Central memory CD8-positive, alpha-beta T cell (primary cell): ENCODE measurements around the gene SLC28A1.
"Not testable (repeated sequence)": the region's sequence is repeated elsewhere in the genome, so short reads cannot be mapped to it uniquely, and the experiment has no call there.

ENCODE experiments used
- ATAC-seq: fragments of 150-1000 bp; cut with Tn5 transposase; replicated peaks from 2 replicates; pipeline ENCODE4 v1.10.0; 2022; ENCODE audit warnings: mild to moderate bottlenecking, moderate FRiP score, moderate number of reproducible peaks; ENCODE audit not compliant: poor library complexity, severe bottlenecking; ENCODE audit errors: extremely low read depth
- DNase-seq, 2 donors: peaks; one replicate each; pipeline ENCODE4 v3.0.0; 2021; ENCODE audit warnings: low spot score in 2 of 2
- H3K27ac Mint-ChIP-seq: one replicate; pipeline ENCODE4 v1.8.0; 2022; ENCODE audit warnings: low read depth, mild to moderate bottlenecking, moderate library complexity, mixed read lengths
- H3K27me3 Mint-ChIP-seq: one replicate; pipeline ENCODE4 v1.8.0; 2022; ENCODE audit warnings: mixed read lengths
- H3K36me3 Mint-ChIP-seq: one replicate; pipeline ENCODE4 v1.8.0; 2022; ENCODE audit warnings: mild to moderate bottlenecking, moderate library complexity, mixed read lengths; ENCODE audit not compliant: insufficient read depth
- H3K4me1 Mint-ChIP-seq: one replicate; pipeline ENCODE4 v1.8.0; 2022; ENCODE audit warnings: mixed read lengths
- H3K4me3 Mint-ChIP-seq: one replicate; pipeline ENCODE4 v1.8.0; 2022; ENCODE audit warnings: mild to moderate bottlenecking, moderate library complexity, mixed read lengths
- H3K9me3 Mint-ChIP-seq: one replicate; pipeline ENCODE4 v1.8.0; 2022; ENCODE audit warnings: mixed read lengths

Gene SLC28A1

GRCh38 chr15:84981711-84982300 is 97.3 kb downstream of the SLC28A1 start, which contains the start of gene PDE8A:
Gene PDE8A, plus strand, starts transcription at chr15:84981856. Its CDS starts 307 bp downstream, at chr15:84982163.
- ATAC-seq (peak; percentile 11), DNase-seq (peak; percentile 36 to 37)
- Mint-ChIP-seq H3K9me3 (no peaks in the 10 kb centered on the region), H3K36me3 (peaks cover 16% of the 10 kb centered on the region), H3K27ac (peak within 1 kb of the TSS; percentile 91), H3K27me3 (no peaks in the 10 kb centered on the region), H3K4me3 (peak within 1 kb of the TSS; percentile 91), H3K4me1 (peaks cover 29% of the 10 kb centered on the region)

GRCh38 chr15:84982301-84982920 is 97.9 kb downstream of the SLC28A1 start:
- Mint-ChIP-seq H3K27ac (peak overlapping the region; percentile 89), H3K4me1 (peaks cover 29% of the 10 kb centered on the region), H3K27me3 (no peaks in the 10 kb centered on the region), H3K4me3 (peak overlapping the region; percentile 91), H3K9me3 (no peaks in the 10 kb centered on the region), H3K36me3 (peaks cover 16% of the 10 kb centered on the region)
- ATAC-seq (no peak), DNase-seq (peak; percentile 19 to 31)

GRCh38 chr15:84983294-84983693 is 98.8 kb downstream of the SLC28A1 start:
- DNase-seq, result no peak
- Mint-ChIP-seq H3K27ac (no peak overlapping the region), H3K4me1 (peaks cover 33% of the 10 kb centered on the region), H3K9me3 (no peaks in the 10 kb centered on the region), H3K4me3 (peak overlapping the region; percentile 91), H3K36me3 (peaks cover 16% of the 10 kb centered on the region), H3K27me3 (no peaks in the 10 kb centered on the region)
- ATAC-seq, result no peak

GRCh38 chr15:84983711-84984110 is 99.2 kb downstream of the SLC28A1 start:
- peaks cover 37% of the 10 kb centered on the region for H3K4me1 Mint-ChIP-seq
- H3K9me3 Mint-ChIP-seq, result no peaks in the 10 kb centered on the region
- H3K4me3 Mint-ChIP-seq, result peak overlapping the region; percentile 91
- no peak overlapping the region for H3K27ac Mint-ChIP-seq
- H3K27me3 Mint-ChIP-seq, result no peaks in the 10 kb centered on the region
- H3K36me3 Mint-ChIP-seq, result peaks cover 16% of the 10 kb centered on the region
- no peak for ATAC-seq
- no peak for DNase-seq

GRCh38 chr15:84985158-84985557 is 100.7 kb downstream of the SLC28A1 start:
- peaks cover 15% of the 10 kb centered on the region for H3K36me3 Mint-ChIP-seq
- no peaks in the 10 kb centered on the region for H3K9me3 Mint-ChIP-seq
- no peak for ATAC-seq
- no peaks in the 10 kb centered on the region for H3K27me3 Mint-ChIP-seq
- peaks cover 38% of the 10 kb centered on the region for H3K4me1 Mint-ChIP-seq
- H3K4me3 Mint-ChIP-seq, result no peak overlapping the region
- H3K27ac Mint-ChIP-seq, result no peak overlapping the region
- DNase-seq, result no peak

GRCh38 chr15:84987351-84987750 is 102.9 kb downstream of the SLC28A1 start:
- H3K27me3 Mint-ChIP-seq, ATAC-seq, H3K27ac Mint-ChIP-seq, H3K4me3 Mint-ChIP-seq, H3K9me3 Mint-ChIP-seq, H3K36me3 Mint-ChIP-seq, DNase-seq: not testable (repeated sequence)
- peaks cover 50% of the 10 kb centered on the region for H3K4me1 Mint-ChIP-seq

GRCh38 chr15:84987949-84988624 is 103.6 kb downstream of the SLC28A1 start:
- no peaks in the 10 kb centered on the region for H3K36me3 Mint-ChIP-seq
- ATAC-seq (no peak), DNase-seq (no peak)
- H3K4me3 Mint-ChIP-seq, result no peak overlapping the region
- H3K9me3 Mint-ChIP-seq, result no peaks in the 10 kb centered on the region
- no peaks in the 10 kb centered on the region for H3K27me3 Mint-ChIP-seq
- peaks cover 49% of the 10 kb centered on the region for H3K4me1 Mint-ChIP-seq
- no peak overlapping the region for H3K27ac Mint-ChIP-seq

GRCh38 chr15:84988909-84989644 is 104.6 kb downstream of the SLC28A1 start:
- H3K9me3 Mint-ChIP-seq, result no peaks in the 10 kb centered on the region
- ATAC-seq, result no peak
- H3K27me3 Mint-ChIP-seq, result no peaks in the 10 kb centered on the region
- DNase-seq, result no peak
- no peak overlapping the region for H3K4me3 Mint-ChIP-seq
- no peaks in the 10 kb centered on the region for H3K36me3 Mint-ChIP-seq
- H3K4me1 Mint-ChIP-seq, result peaks cover 43% of the 10 kb centered on the region
- H3K27ac Mint-ChIP-seq, result no peak overlapping the region

- Mint-ChIP-seq H3K27ac (no peak overlapping the region), H3K36me3 (no peaks in the 10 kb centered on the region), H3K27me3 (no peaks in the 10 kb centered on the region), H3K4me3 (no peak overlapping the region), H3K9me3 (no peaks in the 10 kb centered on the region), H3K4me1 (peaks cover 44% of the 10 kb centered on the region)
- ATAC-seq (no peak), DNase-seq (no peak)
These were observed 106.0 kb downstream of the SLC28A1 start for GRCh38 chr15:84990507-84990906.

GRCh38 chr15:84991014-84991712 is 106.7 kb downstream of the SLC28A1 start:
- no peak for DNase-seq
- Mint-ChIP-seq H3K27ac (no peak overlapping the region), H3K4me3 (no peak overlapping the region), H3K4me1 (peaks cover 44% of the 10 kb centered on the region), H3K9me3 (no peaks in the 10 kb centered on the region), H3K27me3 (no peaks in the 10 kb centered on the region), H3K36me3 (no peaks in the 10 kb centered on the region)
- ATAC-seq, result no peak

- DNase-seq (no peak), ATAC-seq (peak; percentile 40)
- no peaks in the 10 kb centered on the region for H3K27me3 Mint-ChIP-seq
- H3K4me1 Mint-ChIP-seq, result peaks cover 44% of the 10 kb centered on the region
- no peaks in the 10 kb centered on the region for H3K9me3 Mint-ChIP-seq
- H3K4me3 Mint-ChIP-seq, result no peak overlapping the region
- H3K36me3 Mint-ChIP-seq, result peaks cover 2% of the 10 kb centered on the region
- peak overlapping the region; percentile 1 for H3K27ac Mint-ChIP-seq
These were observed 107.9 kb downstream of the SLC28A1 start for GRCh38 chr15:84992157-84992944.
